WI38 (cell line): ENCODE measurements around the gene FAM193A.

Experiments used
- H3K4me3 ChIP-seq: 2 replicates; pipeline ENCODE4 v1.5.1; 2011; ENCODE audit warnings: low read depth, mild to moderate bottlenecking, control low read depth, low read length
- CTCF ChIP-seq: IDR thresholded peaks from 2 replicates; pipeline ENCODE4 v1.5.1; 2012; ENCODE audit warnings: low read depth, mild to moderate bottlenecking, control low read depth, low read length

The FAM193A gene

GRCh38 chr4:2593003-2593402, 56.6 kb downstream of the FAM193A start:
- no peak overlapping the region for H3K4me3 ChIP-seq
- TF ChIP-seq CTCF, result no peak

GRCh38 chr4:2595436-2595835, 59.0 kb downstream of the FAM193A start:
- H3K4me3 ChIP-seq, result no peak overlapping the region
- TF ChIP-seq CTCF, result no peak

- TF ChIP-seq CTCF, result no peak
- H3K4me3 ChIP-seq, result no peak overlapping the region
Measured at GRCh38 chr4:2595952-2596552, 59.6 kb downstream of the FAM193A start.

- no peak overlapping the region for H3K4me3 ChIP-seq
- TF ChIP-seq CTCF, result no peak
Measured at GRCh38 chr4:2596611-2597010, 60.2 kb downstream of the FAM193A start.

GRCh38 chr4:2598511-2599303, 62.3 kb downstream of the FAM193A start:
- no peak for TF ChIP-seq CTCF
- H3K4me3 ChIP-seq, result no peak overlapping the region

GRCh38 chr4:2599304-2599654, 62.8 kb downstream of the FAM193A start:
- H3K4me3 ChIP-seq, result no peak overlapping the region
- TF ChIP-seq CTCF, result no peak

GRCh38 chr4:2600878-2601277, 64.4 kb downstream of the FAM193A start:
- no peak for TF ChIP-seq CTCF
- H3K4me3 ChIP-seq, result no peak overlapping the region
